GM12878 (cell line): ENCODE measurements around the gene STAT5B. TPM values are rescaled to one million over a fixed set of nuclear protein-coding genes. Genes with fewer than 3 reads are reported as not detected.

Experiments used
- ATAC-seq: fragments of 200-7000 bp; cut with Tn5 transposase; 3 replicates; pipeline ENCODE4 v1.9.1; 2020; ENCODE audit warnings: mild to moderate bottlenecking, moderate library complexity
- BruUV-seq: library from RNA; stranded (reverse); fragments of 400-500 nt; replicated peaks from 2 replicates; lab custom pipeline; 2021; lab: Mats Ljungman, UMichigan
- CTCF ChIA-PET: fragments of 300-600 bp; sonication (Branson Sonifier 250); formaldehyde crosslinking; extraction: SDS; loops from one replicate; lab custom pipeline; 2021; ENCODE audit warnings: inconsistent platforms; lab: Yijun Ruan, JAX
- POLR2A ChIA-PET: fragments of 350-600 bp; formaldehyde crosslinking; extraction: SDS; loops from one replicate; lab custom pipeline; 2021; ENCODE audit warnings: inconsistent platforms; lab: Charles Lee
- RAD21 ChIA-PET: fragments of 300-600 bp; sonication (Branson Sonifier 250); formaldehyde crosslinking; loops from one replicate; lab custom pipeline; 2023; ENCODE audit warnings: antibody characterized with exemption; ENCODE audit not compliant: unreplicated experiment; lab: Charles Lee
- SMC1A ChIA-PET: fragments of 300-600 bp; sonication (Branson Sonifier 250); formaldehyde crosslinking; loops from one replicate; lab custom pipeline; 2023; ENCODE audit not compliant: unreplicated experiment, uncharacterized antibody; lab: Charles Lee
- DNase-seq: peaks from one replicate; pipeline ENCODE4 v3.0.0-alpha.2; 2011; ENCODE audit warnings: low read depth, low spot score
- FAIRE-seq: peaks from 3 replicates; lab custom pipeline; 2011; peaks lifted over from hg19 to GRCh38; lab: Jason Lieb, UNC
- H2AFZ ChIP-seq: 2 replicates; pipeline ENCODE4 v1.6.0; 2011; ENCODE audit warnings: low read depth, low read length, control low read depth; ENCODE audit not compliant: control insufficient read depth
- H3K27ac ChIP-seq: 2 replicates; pipeline ENCODE4 v1.5.1; 2011; ENCODE audit warnings: control low read depth; ENCODE audit not compliant: control insufficient read depth, insufficient read depth
- H3K27me3 ChIP-seq, 2 experiments: replicated peaks in 1 of 2; 2 replicates each; pipeline versions ENCODE4 v1.6.0 to v1.6.1; 2011; ENCODE audit warnings: low read length in 1 of 2; ENCODE audit not compliant: control insufficient read depth in 2 of 2, insufficient read depth in 2 of 2
- H3K36me3 ChIP-seq, 2 experiments: 2 replicates each; pipeline ENCODE4 v1.5.1; 2011; ENCODE audit warnings: low read length in 1 of 2; ENCODE audit not compliant: control insufficient read depth in 2 of 2, insufficient read depth in 2 of 2
- H3K4me1 ChIP-seq: 2 replicates; pipeline ENCODE4 v1.6.1; 2011; ENCODE audit warnings: mild to moderate bottlenecking, low read length, moderate library complexity, mixed read lengths; ENCODE audit not compliant: control insufficient read depth, insufficient read depth
- H3K4me2 ChIP-seq: 2 replicates; pipeline ENCODE4 v1.6.0; 2011; ENCODE audit warnings: control low read depth; ENCODE audit not compliant: control insufficient read depth, insufficient read depth
- H3K4me3 ChIP-seq: fragments of 200-600 bp; sonication (generic); 2 replicates; pipeline ENCODE4 v1.5.1; 2016
- H3K79me2 ChIP-seq: 2 replicates; pipeline ENCODE4 v1.6.0; 2011; ENCODE audit warnings: low read length; ENCODE audit not compliant: control insufficient read depth, insufficient read depth
- H3K9ac ChIP-seq: 2 replicates; pipeline ENCODE4 v1.8.0; 2011; ENCODE audit warnings: low read length, control low read depth, mixed read lengths; ENCODE audit not compliant: control insufficient read depth, insufficient read depth
- H3K9me3 ChIP-seq: replicated peaks from 3 replicates; pipeline ENCODE4 v1.5.1; 2011; ENCODE audit warnings: mild to moderate bottlenecking, low read length; ENCODE audit not compliant: control insufficient read depth, insufficient read depth
- H4K20me1 ChIP-seq: 2 replicates; pipeline ENCODE4 v1.6.0; 2011; ENCODE audit not compliant: control insufficient read depth, insufficient read depth
- WGBS: methylation state at CpG from one replicate; pipeline ENCODE4 v1.1.6; 2016; ENCODE audit warnings: low lambda C conversion rate; ENCODE audit not compliant: insufficient replicate concordance, insufficient coverage; ENCODE audit errors: missing lambda C conversion rate; 5-methylcytosine and 5-hydroxymethylcytosine counted together
- in situ Hi-C: fragments of 300-500 bp; cut with MboI; formaldehyde crosslinking; loops from 9 replicates; pipeline ENCODE4 v1.14.3; 2018; ENCODE audit warnings: mixed read lengths
- intact Hi-C: fragments of 100-400 bp; cut with micrococcal nuclease; formaldehyde crosslinking; loops from one replicate; pipeline ENCODE4 v1.14.2; 2022; ENCODE audit not compliant: unreplicated experiment
- polyA plus RNA-seq, 11 experiments: library from polyadenylated mRNA; depleted of rRNA in 4 of 11; unstranded in 6 of 11; stranded (reverse) in 5 of 11; fragments of >200 nt; fragmentation: Nextera tagmentation in 4 of 11; fragmentation: Illumina TruSeq in 1 of 11; extraction: Ambion mirVana in 4 of 11; extraction: Trizol in 1 of 11; gene quantifications; 1 replicate in 1 of 11; 2 replicates in 10 of 11; pipeline versions ENCODE4 v1.2.1 to v1.2.3, GENCODE V29; 2011 to 2016; ENCODE audit warnings: inconsistent platforms in 2 of 11, missing spikeins in 2 of 11, low read depth in 1 of 11
- total RNA-seq, 4 experiments: library from RNA; depleted of rRNA in 3 of 4; stranded (reverse); fragments of >200 nt in 3 of 4; fragmentation: Illumina TruSeq in 1 of 4; extraction: Trizol in 1 of 4; gene quantifications; 2 replicates each; pipeline versions ENCODE4 v1.2.1 to v1.2.3, GENCODE V29; 2013 to 2021
- TF ChIP-seq, protein P1 (sequence below): IDR thresholded peaks from 2 replicates; pipeline ENCODE4 v1.6.1; 2012; ENCODE audit warnings: improper control_type of control experiment, low read depth, low read length; ENCODE audit not compliant: insufficient replicate concordance

Gene STAT5B
- total and polyA plus RNA-seq, 10 of the 15 experiments (the other 5 are each of a cell fraction or from before 2014, with no cell fraction given): 11.0 to 69.6 (median 46.7) TPM

DNA sequence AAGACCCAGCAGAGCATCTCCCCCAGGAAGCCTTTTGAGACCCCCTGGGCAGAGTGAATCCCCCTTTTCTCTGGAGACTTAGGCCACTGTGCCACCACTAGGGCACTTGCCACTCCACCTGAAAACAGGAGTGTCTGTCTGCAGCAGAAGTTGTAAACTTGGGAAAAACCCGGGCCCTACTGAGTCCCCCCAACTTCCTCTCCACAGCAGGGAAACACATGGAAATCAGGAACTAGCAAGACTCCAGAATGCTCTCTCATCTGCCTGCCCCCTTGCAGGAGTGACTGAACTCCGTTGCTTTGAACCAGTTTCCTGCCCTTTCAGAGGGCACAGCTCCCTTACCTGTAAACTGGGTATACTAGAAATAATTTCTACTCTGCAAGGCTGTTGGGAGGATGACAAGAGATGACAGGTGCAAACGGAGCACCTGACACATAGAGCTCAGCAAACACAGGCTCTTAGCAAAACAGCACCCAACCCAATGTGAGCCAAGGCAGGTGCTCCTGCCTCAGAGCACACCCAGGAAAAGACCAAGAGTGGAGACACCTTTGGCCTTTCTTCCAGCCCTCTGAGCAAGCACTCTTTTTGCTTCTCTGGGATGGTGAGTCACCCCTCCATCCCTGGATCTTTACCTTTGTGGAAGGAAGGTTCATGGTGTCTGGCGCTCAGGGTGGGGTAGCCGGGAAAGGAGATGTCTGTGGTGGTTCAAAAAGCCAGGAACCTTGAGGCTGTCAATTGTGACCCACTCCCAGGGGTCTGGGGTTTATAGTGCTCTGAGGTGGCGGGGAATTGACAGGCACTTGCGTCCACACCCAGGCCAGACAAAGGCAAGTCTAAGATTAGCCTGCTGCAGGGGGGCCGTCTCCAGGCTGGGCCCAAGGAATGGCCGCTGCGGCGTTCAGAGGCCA, 91.2 kb downstream of the STAT5B start, which contains the start of gene HCRT:
TSS of gene HCRT (minus strand) at position 740 of the 908 bp plus-strand sequence. CDS start at position 653, 87 bp downstream.
- Histone ChIP-seq H3K4me2 (peak within 1 kb of the TSS; percentile 51), H3K79me2 (no peaks in the 10 kb centered on the region), H3K36me3 (no peaks in the 10 kb centered on the region), H3K27ac (no peak within 1 kb of the TSS), H3K4me1 (peaks cover 22% of the 10 kb centered on the region), H4K20me1 (no peaks in the 10 kb centered on the region), H3K9me3 (no peaks in the 10 kb centered on the region), H3K9ac (no peak within 1 kb of the TSS; the same call in 1 of the 2 replicates)
- ChIA-PET RAD21 (interaction anchor here (0.5 to 2.5 kb wide), 5 partner anchors 9 to 223 kb away, joined by 3 to 9 read pairs (median 4); partner anchors contain the start of genes GHDC and KAT2A), POLR2A (interaction anchor here (0.6 kb wide), 1 partner anchor 63 kb away, joined by 4 read pairs; no protein-coding TSS in a partner anchor), CTCF (interaction anchor here (0.8 to 3.7 kb wide), 13 partner anchors 9 to 222 kb away, joined by 3 to 17 read pairs (median 4); partner anchors contain the start of genes DNAJC7 and GHDC)
- FAIRE-seq: no peak
- intact Hi-C loops: loop anchor here (5.0 to 10.0 kb wide), 3 partner anchors 102 to 220 kb away; partner anchors contain the start of genes CNP and STAT5A
- TF ChIP-seq, protein P1, sequence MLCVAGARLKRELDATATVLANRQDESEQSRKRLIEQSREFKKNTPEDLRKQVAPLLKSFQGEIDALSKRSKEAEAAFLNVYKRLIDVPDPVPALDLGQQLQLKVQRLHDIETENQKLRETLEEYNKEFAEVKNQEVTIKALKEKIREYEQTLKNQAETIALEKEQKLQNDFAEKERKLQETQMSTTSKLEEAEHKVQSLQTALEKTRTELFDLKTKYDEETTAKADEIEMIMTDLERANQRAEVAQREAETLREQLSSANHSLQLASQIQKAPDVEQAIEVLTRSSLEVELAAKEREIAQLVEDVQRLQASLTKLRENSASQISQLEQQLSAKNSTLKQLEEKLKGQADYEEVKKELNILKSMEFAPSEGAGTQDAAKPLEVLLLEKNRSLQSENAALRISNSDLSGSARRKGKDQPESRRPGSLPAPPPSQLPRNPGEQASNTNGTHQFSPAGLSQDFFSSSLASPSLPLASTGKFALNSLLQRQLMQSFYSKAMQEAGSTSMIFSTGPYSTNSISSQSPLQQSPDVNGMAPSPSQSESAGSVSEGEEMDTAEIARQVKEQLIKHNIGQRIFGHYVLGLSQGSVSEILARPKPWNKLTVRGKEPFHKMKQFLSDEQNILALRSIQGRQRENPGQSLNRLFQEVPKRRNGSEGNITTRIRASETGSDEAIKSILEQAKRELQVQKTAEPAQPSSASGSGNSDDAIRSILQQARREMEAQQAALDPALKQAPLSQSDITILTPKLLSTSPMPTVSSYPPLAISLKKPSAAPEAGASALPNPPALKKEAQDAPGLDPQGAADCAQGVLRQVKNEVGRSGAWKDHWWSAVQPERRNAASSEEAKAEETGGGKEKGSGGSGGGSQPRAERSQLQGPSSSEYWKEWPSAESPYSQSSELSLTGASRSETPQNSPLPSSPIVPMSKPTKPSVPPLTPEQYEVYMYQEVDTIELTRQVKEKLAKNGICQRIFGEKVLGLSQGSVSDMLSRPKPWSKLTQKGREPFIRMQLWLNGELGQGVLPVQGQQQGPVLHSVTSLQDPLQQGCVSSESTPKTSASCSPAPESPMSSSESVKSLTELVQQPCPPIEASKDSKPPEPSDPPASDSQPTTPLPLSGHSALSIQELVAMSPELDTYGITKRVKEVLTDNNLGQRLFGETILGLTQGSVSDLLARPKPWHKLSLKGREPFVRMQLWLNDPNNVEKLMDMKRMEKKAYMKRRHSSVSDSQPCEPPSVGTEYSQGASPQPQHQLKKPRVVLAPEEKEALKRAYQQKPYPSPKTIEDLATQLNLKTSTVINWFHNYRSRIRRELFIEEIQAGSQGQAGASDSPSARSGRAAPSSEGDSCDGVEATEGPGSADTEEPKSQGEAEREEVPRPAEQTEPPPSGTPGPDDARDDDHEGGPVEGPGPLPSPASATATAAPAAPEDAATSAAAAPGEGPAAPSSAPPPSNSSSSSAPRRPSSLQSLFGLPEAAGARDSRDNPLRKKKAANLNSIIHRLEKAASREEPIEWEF: no peak
- TF ChIP-seq, all 136 proteins: peak for 0
- H3K27me3 ChIP-seq: no peaks in the 10 kb centered on the region
- peak within 1 kb of the TSS; percentile 73 for H2AFZ ChIP-seq
- 67% methylated on average over 11 of the region's 11 CpGs for WGBS
- BruUV-seq: no TSS peak
- no peak for ATAC-seq
- in situ Hi-C loops: no loop called here
- DNase-seq: no peak
- peak within 1 kb of the TSS; percentile 76 for H3K4me3 ChIP-seq
- SMC1A ChIA-PET: interaction anchor here (0.6 to 2.2 kb wide), 3 partner anchors 9 to 221 kb away, joined by 3 to 13 read pairs (median 5); partner anchors contain the start of gene GHDC
